Keratinocyte (primary cell): ENCODE results near the gene PLXDC2. TPM values are rescaled to one million over a fixed set of nuclear protein-coding genes. Genes with fewer than 3 reads are reported as not detected.

Experiments used
- DNase-seq: peaks from one replicate; pipeline ENCODE4 v3.0.0-alpha.2; 2011; ENCODE audit warnings: low read depth, missing footprints, low spot score
- FAIRE-seq: peaks from 2 replicates; lab custom pipeline; 2011; peaks lifted over from hg19 to GRCh38; lab: Jason Lieb, UNC
- H2AFZ ChIP-seq: 2 replicates; pipeline ENCODE4 v1.6.0; 2012; ENCODE audit warnings: low read length, control low read depth, inconsistent platforms; ENCODE audit not compliant: control insufficient read depth
- H3K27ac ChIP-seq: 2 replicates; pipeline ENCODE4 v1.5.1; 2011; ENCODE audit warnings: low read length; ENCODE audit not compliant: control insufficient read depth, insufficient read depth
- H3K27me3 ChIP-seq: 3 replicates; pipeline ENCODE4 v1.6.0; 2011; ENCODE audit warnings: low read length; ENCODE audit not compliant: control insufficient read depth, insufficient read depth; ENCODE audit errors: extremely low read depth
- H3K36me3 ChIP-seq, 2 experiments: 2 replicates in 1 of 2; 3 replicates in 1 of 2; pipeline ENCODE4 v1.5.1; 2011; ENCODE audit warnings: low read length in 2 of 2, mild to moderate bottlenecking in 1 of 2; ENCODE audit not compliant: control insufficient read depth in 2 of 2, insufficient read depth in 2 of 2; ENCODE audit errors: extremely low read depth in 1 of 2
- H3K4me1 ChIP-seq: 3 replicates; pipeline ENCODE4 v1.5.1; 2011; ENCODE audit warnings: low read length; ENCODE audit not compliant: control insufficient read depth, insufficient read depth; ENCODE audit errors: extremely low read depth
- H3K4me2 ChIP-seq: 3 replicates; pipeline ENCODE4 v1.6.0; 2011; ENCODE audit warnings: low read depth, low read length; ENCODE audit not compliant: control insufficient read depth, insufficient read depth; ENCODE audit errors: extremely low read depth
- H3K4me3 ChIP-seq, 3 experiments: fragments of 200-600 bp in 1 of 3; sonication (generic) in 1 of 3; 2 replicates in 2 of 3; 3 replicates in 1 of 3; pipeline ENCODE4 v1.5.1; 2011 to 2016; ENCODE audit warnings: low read length in 3 of 3, mild to moderate bottlenecking in 3 of 3, control low read depth in 2 of 3, inconsistent platforms in 1 of 3, low read depth in 1 of 3, mixed read lengths in 1 of 3, mixed run types in 1 of 3, moderate library complexity in 1 of 3; ENCODE audit not compliant: control insufficient read depth in 2 of 3, insufficient read depth in 2 of 3; ENCODE audit errors: extremely low read depth in 1 of 3
- H3K79me2 ChIP-seq: 2 replicates; pipeline ENCODE4 v1.6.0; 2012; ENCODE audit warnings: low read length; ENCODE audit not compliant: control insufficient read depth, insufficient read depth
- H3K9ac ChIP-seq: 3 replicates; pipeline ENCODE4 v1.6.0; 2011; ENCODE audit warnings: low read length; ENCODE audit not compliant: control insufficient read depth, insufficient read depth; ENCODE audit errors: extremely low read depth
- H3K9me1 ChIP-seq: 3 replicates; pipeline ENCODE4 v1.6.0; 2011; ENCODE audit warnings: low read length; ENCODE audit not compliant: control insufficient read depth, insufficient read depth; ENCODE audit errors: extremely low read depth
- H3K9me3 ChIP-seq: 2 replicates; pipeline ENCODE4 v1.5.1; 2012; ENCODE audit warnings: low read depth, low read length; ENCODE audit not compliant: control insufficient read depth
- H4K20me1 ChIP-seq: 3 replicates; pipeline ENCODE4 v1.6.0; 2011; ENCODE audit warnings: low read length; ENCODE audit not compliant: control insufficient read depth, insufficient read depth; ENCODE audit errors: extremely low read depth
- CTCF ChIP-seq, 3 experiments: IDR thresholded peaks in 1 of 3; conservative IDR thresholded peaks in 1 of 3; optimal IDR thresholded peaks in 1 of 3; 2 replicates in 2 of 3; 3 replicates in 1 of 3; pipeline versions ENCODE3 to v1.5.1; 2011; ENCODE audit warnings: low read length in 3 of 3, mild to moderate bottlenecking in 3 of 3, moderate library complexity in 2 of 3, control low read depth in 1 of 3, inconsistent platforms in 1 of 3; ENCODE audit not compliant: insufficient read depth in 2 of 3; ENCODE audit errors: extremely low read depth in 1 of 3
- EZH2 ChIP-seq: IDR thresholded peaks from one replicate; pipeline ENCODE4 v1.6.1; 2012; ENCODE audit warnings: inconsistent platforms, mild to moderate bottlenecking, low read length, moderate library complexity
- dilution Hi-C: fragments of 300-500 bp; cut with MboI; formaldehyde crosslinking; loops from one replicate; pipeline ENCODE4 v1.7.0; 2020; ENCODE audit warnings: low sequenced_read_pairs; ENCODE audit not compliant: extremely low pct_ligation_motif_present
- polyA plus RNA-seq, 5 experiments: library from polyadenylated mRNA; depleted of rRNA in 3 of 5; stranded (reverse) in 3 of 5; stranded (forward) in 1 of 5; unstranded in 1 of 5; fragments of >200 nt; gene quantifications; 1 replicate in 1 of 5; 2 replicates in 3 of 5; 3 replicates in 1 of 5; pipeline versions ENCODE4 v1.2.1 to v1.2.3, GENCODE V29; 2011 to 2012; ENCODE audit warnings: missing spikeins in 2 of 5, low read depth in 1 of 5, low replicate concordance in 1 of 5

The PLXDC2 gene
- polyA plus RNA-seq, 1 donor (not counting 4 experiments of a cell fraction or from before 2014, with no cell fraction given), result 12.9 TPM

DNA sequence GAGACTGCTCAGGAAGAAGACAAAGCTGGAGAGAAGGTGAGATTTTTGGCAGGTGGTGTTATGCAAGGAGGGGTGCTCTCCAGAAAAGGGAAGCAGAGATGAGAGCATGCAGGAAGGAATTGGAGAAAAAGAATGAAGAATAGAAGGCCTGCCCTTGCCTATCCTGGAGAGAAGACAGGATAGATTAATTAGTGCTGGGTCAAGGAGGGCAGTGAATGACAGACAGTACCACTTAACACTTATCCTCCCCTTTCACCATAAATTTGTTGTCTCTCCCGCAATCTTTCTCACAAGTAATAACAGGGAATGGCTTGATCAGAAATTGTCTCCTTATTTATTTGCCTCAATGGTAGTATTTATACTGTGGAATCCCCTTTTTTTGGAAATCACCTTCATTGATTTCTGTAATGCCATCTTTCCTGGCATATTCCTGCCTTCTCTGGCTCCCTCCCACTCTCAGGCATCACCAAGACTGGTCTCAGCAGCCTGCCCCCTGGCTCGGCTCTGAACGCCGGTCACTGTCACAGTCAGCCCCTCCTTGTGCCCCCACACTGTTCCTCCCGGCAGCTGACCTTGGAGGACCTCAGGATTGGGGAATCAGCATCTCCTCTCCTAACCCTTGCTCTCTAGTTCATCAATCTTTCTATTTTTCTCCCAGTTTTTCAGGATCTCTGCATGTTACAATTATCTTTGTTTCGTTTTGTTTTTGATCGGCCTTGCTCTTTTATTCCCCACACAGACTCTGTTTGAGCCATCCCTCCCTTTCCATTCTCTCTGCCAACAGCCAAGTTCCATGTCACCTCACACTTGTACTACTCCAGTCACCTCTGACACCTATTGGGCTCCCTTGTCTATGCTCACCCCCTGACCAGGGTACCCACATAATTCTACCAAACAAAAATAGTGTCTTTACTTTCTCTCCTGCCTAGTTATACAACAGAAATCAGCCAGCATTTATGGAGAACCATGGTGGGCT lies 294.2 kb downstream of the PLXDC2 start:
- Histone ChIP-seq H3K9ac (no peak overlapping the region), H3K9me1 (no peaks in the 10 kb centered on the region), H3K9me3 (no peaks in the 10 kb centered on the region), H3K27me3 (no peaks in the 10 kb centered on the region), H2AFZ (no peak overlapping the region), H3K4me1 (no peaks in the 10 kb centered on the region), H3K79me2 (no peaks in the 10 kb centered on the region), H4K20me1 (no peaks in the 10 kb centered on the region), H3K4me2 (no peak overlapping the region), H3K36me3 (no peaks in the 10 kb centered on the region), H3K4me3 (no peak overlapping the region), H3K27ac (no peak overlapping the region)
- no peak for DNase-seq
- dilution Hi-C loops, result no loop called here
- FAIRE-seq, result no peak
- TF ChIP-seq EZH2 (no peak), CTCF (optimal IDR thresholded peaks at IDR 0.05 in 1 of 3, IDR thresholded peaks at IDR 0.05 in 1 of 3, conservative IDR thresholded peaks at IDR 0.05 in 1 of 3; ENCODE audit: extremely low read depth in 1 of 3, insufficient read depth in 2 of 3, low read length in 3 of 3) (no peak)

DNA sequence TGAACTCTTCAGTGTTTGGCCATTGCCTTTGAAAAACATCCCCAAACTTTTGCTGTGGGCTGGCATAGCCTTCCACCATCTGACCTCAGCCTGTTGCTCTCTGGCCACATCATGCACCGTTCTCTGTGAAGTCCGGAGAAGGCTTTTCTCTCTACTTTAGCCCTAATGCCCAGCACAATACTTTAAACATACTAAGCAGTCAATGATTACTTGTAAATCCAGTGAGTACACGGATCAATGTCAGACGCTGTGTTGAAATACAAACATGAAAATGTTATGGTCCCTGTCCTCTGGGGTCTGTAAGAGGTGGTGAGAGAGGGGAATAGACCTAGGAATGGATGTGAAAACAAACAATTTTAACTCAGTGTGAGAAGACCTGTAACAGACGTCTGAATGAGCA lies 297.9 kb downstream of the PLXDC2 start:
- no peaks in the 10 kb centered on the region for H3K27me3 ChIP-seq
- no peak for DNase-seq
- dilution Hi-C loops, result no loop called here
- H2AFZ ChIP-seq, result no peak overlapping the region
- H3K27ac ChIP-seq, result no peak overlapping the region
- H4K20me1 ChIP-seq, result no peaks in the 10 kb centered on the region
- no peak overlapping the region for H3K9ac ChIP-seq
- H3K9me1 ChIP-seq, result no peaks in the 10 kb centered on the region
- no peak for FAIRE-seq
- no peak for TF ChIP-seq CTCF (optimal IDR thresholded peaks at IDR 0.05 in 1 of 3, IDR thresholded peaks at IDR 0.05 in 1 of 3, conservative IDR thresholded peaks at IDR 0.05 in 1 of 3; ENCODE audit: extremely low read depth in 1 of 3, insufficient read depth in 2 of 3, low read length in 3 of 3)
- no peak for TF ChIP-seq EZH2
- no peak overlapping the region for H3K4me2 ChIP-seq
- H3K36me3 ChIP-seq, result no peaks in the 10 kb centered on the region
- no peaks in the 10 kb centered on the region for H3K9me3 ChIP-seq
- no peaks in the 10 kb centered on the region for H3K4me1 ChIP-seq
- H3K4me3 ChIP-seq, result no peak overlapping the region
- no peaks in the 10 kb centered on the region for H3K79me2 ChIP-seq
